ENCODE results near the gene AKAP6.

Gene AKAP6

DNA sequence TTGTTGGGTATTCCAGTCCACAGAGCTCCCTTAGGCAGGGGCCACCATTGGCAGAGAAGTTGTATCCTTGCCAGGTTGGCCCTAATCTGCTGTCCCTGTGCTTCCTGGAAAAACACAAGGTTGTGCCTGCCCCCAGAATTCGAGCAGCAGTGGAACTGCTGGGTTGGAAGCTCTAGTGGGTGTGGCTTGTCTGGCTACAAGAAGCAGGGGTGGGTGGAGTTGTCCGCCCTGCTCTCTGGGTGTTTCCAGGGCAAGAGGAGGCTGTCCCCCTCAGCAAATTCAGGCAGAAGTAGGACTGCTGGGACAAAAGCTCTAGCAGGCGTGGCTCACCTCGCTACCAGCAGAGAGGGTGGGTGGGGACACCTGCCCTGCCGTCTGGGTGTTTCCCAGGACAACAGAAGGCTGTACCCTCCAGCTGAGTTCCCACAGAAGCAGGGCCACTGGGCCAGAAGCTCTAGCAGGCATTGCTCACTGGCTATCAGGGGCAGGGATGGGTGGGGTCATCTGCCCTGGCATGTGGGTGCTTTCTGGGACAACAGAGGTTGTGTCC is 536.8 kb downstream of the AKAP6 start:
- no peak for DNase-seq

DNA sequence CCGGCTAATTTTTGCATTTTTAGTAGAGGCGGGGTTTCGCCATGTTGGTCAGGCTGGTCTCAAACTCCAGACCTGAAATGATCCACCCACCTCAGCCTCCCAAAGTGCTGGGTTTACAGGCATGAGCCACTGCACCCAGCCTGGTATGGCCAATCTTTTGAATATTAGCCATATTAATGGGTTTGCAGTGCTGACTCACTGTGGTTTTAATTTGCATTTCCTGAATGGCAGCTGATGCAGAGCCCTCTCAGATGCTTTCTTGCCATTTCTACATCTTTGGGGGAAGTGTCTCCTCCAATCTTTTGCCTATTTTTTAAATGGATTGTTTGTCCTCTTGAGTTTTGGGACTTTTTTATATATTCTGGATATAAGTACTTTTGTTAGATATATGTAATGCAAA is 554.1 kb downstream of the AKAP6 start:
- DNase-seq = no peak

All from 8988T (cell line).